NCI-H345 (cell line): ENCODE measurements around the gene RPRD1B.
"Not testable (repeated sequence)": the region's sequence is repeated elsewhere in the genome, so short reads cannot be mapped to it uniquely, and the experiment has no call there.

ENCODE experiments used
- DNase-seq: peaks from one replicate; lab custom pipeline; 2025; lab: John Stamatoyannopoulos, UW

The RPRD1B gene

GRCh38 chr20:38001173-38001875 is 32.2 kb upstream of the RPRD1B start:
- no peak for DNase-seq

- DNase-seq, result no peak
Observed at GRCh38 chr20:38001981-38002380, 31.6 kb upstream of the RPRD1B start.

DNA sequence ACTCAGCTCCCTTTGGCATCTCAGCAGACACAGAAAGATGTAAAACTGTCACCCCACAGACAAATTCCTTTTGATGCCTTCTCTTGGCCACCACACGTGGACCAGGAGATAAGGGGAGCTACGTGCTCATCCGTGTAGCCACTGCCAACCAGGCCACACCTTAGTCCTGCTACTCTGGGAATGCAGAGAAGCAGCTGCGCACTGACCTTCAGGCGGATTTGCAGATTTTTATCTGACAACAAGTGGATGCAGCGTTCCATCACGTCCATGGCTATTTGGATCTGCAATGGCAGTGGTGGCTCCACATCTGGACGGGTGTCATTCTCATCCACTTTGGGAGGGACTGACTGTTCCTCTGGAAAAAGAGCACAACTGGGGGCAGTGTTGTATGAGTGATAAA is 31.1 kb upstream of the RPRD1B start:
- no peak for DNase-seq

- no peak for DNase-seq
Observed at GRCh38 chr20:38004416-38004815, 29.1 kb upstream of the RPRD1B start.

- no peak for DNase-seq
Observed at GRCh38 chr20:38005903-38006302, 27.6 kb upstream of the RPRD1B start.

- DNase-seq, result no peak
Observed at GRCh38 chr20:38007526-38007925, 26.0 kb upstream of the RPRD1B start.

GRCh38 chr20:38008233-38008944 is 25.2 kb upstream of the RPRD1B start:
- DNase-seq, result no peak

GRCh38 chr20:38009416-38009815 is 24.1 kb upstream of the RPRD1B start:
- not testable (repeated sequence) for DNase-seq

- DNase-seq, result no peak
Observed at GRCh38 chr20:38011696-38012095, 21.9 kb upstream of the RPRD1B start.

DNA sequence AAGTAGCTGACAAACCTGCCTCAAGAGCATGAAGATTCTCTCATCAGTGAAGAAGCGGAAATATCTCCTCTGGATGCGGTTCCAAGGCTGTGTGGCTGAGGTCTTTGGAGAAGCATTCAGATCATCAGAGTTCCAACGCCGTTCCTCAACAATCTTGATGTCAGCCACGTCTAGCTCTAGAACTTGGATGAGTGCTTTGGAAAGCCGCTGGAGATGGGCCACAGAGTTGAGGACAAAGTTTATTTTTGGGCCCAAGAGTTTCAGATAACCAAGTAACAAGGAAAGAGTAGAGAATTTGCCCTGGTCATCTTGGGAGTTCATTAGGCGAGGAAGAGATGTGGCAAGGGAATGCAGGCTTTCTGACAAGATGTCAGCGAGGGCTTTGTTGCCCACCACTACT is 21.2 kb upstream of the RPRD1B start:
- DNase-seq, result no peak

- DNase-seq, result no peak
Observed at GRCh38 chr20:38013887-38014286, 19.7 kb upstream of the RPRD1B start.

GRCh38 chr20:38017959-38018358 is 15.6 kb upstream of the RPRD1B start:
- DNase-seq, result no peak

DNA sequence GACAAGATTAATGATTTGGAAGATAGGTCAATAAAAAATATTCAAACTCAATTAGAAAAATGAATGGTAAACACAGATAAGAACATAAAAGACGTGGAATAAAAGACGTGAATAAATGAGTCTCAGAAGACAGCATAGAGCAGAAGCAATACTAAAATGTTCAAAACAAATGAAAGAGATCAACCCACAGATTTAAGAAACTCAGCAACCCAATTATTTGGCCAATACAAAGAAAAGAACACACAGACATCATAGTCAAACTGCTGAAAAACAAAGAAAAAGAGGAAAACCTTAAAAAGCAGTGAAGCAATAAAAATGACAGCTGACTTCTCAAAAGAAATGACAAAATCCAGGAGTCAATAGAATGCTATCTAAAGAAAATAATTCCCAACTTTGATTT is 15.2 kb upstream of the RPRD1B start:
- DNase-seq, result no peak

DNA sequence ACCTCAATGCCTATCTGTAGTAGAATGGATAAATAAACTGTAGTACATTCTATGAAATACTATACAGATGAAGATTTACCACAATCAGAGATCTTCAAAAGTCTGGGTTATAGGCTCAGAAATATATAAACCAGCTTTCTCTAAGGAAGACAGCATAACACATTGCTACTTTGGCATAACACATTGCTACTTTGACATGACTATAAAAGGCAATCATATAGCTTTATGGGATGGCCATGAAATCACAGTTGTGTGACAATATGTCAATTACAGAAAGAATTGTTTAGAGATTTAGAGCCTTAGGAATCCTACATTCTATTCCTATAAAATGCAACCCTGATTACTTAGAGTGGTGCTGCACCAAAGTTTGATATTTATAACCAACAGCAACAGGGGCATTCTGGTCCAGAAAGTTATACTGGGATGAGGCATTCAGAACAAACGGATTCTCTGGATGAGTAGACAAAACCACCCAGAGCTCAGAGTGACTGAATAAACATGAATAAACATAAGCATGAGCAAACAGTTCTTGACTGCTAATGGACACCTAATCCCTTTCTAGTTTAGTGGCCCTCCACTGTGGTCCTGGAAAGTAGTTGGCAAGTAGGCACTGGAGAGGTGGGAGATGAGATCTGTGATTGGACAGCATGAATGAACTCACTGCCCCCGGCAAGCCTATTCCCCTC is 12.3 kb upstream of the RPRD1B start:
- DNase-seq, result no peak

DNA sequence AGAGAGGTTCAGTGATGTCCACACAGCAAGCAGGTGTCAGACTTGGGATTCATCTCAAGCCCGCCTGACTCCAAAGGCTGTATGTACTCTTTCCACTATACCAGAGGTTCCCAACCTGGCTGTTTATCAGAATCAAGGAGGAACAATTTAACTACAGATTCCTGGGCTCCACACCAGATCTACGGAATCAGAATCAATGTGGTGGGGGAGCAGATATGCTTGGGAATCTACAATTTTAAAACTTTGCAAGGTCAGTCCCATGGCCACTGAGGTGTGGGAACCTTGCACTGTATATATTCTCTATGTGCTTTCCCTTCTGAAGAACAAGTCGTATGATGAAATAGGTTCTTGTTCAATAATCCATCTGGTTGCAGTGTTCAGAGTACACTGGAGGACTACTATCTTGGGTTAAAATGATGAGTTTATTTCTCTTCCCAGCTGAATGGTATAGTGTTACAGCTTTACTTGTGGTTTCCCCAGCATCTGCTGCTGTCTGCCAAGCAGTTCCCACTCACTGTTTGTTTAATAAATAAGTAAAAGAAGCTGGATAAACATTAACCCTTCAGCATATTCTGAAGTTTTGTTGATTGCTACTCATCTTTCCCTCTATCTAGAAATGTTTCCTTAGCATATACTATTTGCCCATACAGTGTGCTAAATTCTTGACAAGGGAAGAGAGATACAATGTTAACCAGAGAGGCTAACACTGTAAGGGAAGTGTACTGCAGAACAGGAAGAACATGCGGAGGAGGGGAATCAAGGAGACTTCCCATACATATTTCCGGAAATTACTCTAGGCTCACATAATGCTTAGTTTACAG is 10.2 kb upstream of the RPRD1B start:
- no peak for DNase-seq

DNA sequence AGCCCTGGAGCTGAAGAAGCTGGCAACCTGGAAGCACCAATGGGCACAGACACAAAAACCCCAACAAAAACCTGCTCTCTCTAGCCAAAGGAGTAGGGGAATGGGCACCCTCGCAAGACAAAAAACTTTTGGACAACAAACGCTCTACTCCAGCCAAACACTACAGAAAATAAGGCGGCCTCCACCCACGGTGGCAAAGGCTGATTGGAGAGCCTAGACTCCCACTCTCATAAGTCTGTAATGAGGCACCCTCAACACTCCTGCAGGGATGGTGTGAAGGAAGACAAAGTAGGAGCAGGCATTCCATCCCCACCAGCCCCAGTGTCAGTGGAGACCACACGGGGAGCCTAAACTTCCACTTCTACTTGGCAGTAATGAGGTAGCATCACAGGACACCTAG is 9.1 kb upstream of the RPRD1B start:
- DNase-seq, result no peak

GRCh38 chr20:38029453-38029852 is 4.1 kb upstream of the RPRD1B start:
- no peak for DNase-seq

DNA sequence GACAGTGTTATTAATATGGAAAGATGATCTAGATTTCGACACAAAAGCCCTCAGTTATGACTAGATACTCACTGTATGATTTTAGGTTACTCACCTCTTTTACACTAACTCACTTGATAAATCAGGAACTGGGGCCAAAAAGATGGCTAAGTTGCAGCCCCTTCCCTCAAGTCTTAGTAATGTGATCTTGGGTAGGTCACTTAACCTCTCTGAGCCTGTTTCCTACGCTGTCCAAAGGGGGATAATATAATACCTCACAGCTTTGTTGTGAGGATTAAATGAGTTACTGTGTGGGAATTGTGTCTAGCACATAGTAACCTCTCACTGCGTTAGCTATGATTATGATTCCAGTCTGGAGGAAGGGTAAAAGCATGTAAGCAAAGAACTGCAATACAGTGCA is 1.6 kb upstream of the RPRD1B start:
- DNase-seq, result no peak

DNA sequence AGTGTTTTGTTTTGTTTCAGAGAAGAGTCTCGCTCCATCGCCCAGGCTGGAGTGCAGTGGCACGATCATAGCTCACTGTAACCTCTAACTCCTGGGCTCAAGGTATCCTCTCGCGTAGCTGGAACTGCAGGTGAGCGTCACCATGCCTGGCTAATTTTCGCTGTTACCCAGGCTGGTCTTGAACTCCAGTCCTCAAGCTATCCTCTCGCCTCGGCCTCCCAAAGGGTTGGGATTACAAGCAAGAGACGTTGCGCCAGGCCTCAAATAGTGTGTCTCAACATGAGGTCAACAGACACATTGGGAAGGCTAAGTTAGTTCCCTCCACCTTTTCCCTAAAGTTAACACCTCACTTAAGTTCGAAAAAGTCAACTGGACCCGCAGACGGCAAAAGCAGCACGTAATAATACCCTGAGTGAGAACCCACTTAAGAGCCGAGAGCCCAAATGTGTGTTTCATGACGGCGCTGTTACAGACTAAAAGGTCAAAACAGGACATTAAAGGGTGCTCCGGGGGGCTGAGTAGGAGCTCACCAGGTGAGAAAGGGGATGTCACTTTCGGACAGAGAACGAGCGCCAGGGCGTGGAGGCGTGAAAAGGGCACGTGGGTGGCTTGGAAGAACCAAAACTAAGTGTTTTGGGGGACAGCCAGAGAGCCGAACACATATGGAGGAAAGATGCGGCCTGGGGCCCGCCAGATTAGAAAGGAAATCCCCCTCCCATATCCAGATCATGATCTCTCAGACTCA is 789 bp upstream of the RPRD1B start:
- DNase-seq, result no peak

GRCh38 chr20:38034108-38034649 is 633 bp downstream of the RPRD1B start:
- no peak for DNase-seq

DNA sequence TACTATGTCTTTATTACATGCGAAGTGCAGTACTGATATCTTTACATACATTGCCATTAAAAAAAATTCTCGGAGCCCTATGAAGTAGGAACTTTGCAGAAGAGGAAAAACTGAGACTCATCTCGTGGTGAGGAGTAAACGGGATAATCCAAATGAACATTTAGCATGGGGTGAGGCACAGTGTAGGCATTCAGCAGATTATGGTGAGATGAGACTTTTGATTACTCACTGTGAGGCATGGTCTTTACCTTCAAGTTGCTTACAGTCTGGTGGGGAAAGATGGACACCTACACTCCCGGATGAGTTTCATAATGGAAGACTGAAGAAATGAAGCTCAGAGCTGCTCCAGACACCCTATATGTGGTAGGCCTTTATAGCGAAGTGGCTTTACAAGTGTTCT is 1.4 kb downstream of the RPRD1B start:
- DNase-seq, result no peak
